Neural cell (in vitro differentiated cells): ENCODE results near the gene CTDSP2. TPM values are rescaled to one million over a fixed set of nuclear protein-coding genes. Genes with fewer than 3 reads are reported as not detected.

ENCODE experiments used
- H2AFZ ChIP-seq: fragments of 200-600, 300-800 bp; sonication (generic), shearing (Covaris generic); 2 replicates; pipeline ENCODE4 v1.6.0; 2014; ENCODE audit warnings: low read depth, mild to moderate bottlenecking, antibody characterized with exemption, low read length, moderate library complexity
- H3F3A ChIP-seq: fragments of 200-600 bp; shearing (Covaris generic); 2 replicates; pipeline ENCODE4 v1.6.1; 2016; ENCODE audit warnings: mild to moderate bottlenecking, moderate library complexity, mixed read lengths, antibody characterized with exemption, low read length; ENCODE audit not compliant: insufficient read depth, poor library complexity, severe bottlenecking
- H3K27ac ChIP-seq: fragments of 200-600, 300-800 bp; sonication (generic), shearing (Covaris generic); 2 replicates; pipeline ENCODE4 v1.5.1; 2014; ENCODE audit warnings: mild to moderate bottlenecking, low read length, moderate library complexity
- H3K27me3 ChIP-seq: fragments of 300-800, 200-600 bp; sonication (generic), shearing (Covaris generic); 2 replicates; pipeline ENCODE4 v1.6.0; 2014; ENCODE audit warnings: mild to moderate bottlenecking, low read depth, low read length, moderate library complexity; ENCODE audit not compliant: insufficient read depth
- H3K36me3 ChIP-seq: fragments of 300-800, 200-600 bp; sonication (generic), shearing (Covaris generic); 2 replicates; pipeline ENCODE4 v1.5.1; 2014; ENCODE audit warnings: mild to moderate bottlenecking, antibody characterized with exemption, low read length, moderate library complexity; ENCODE audit not compliant: insufficient read depth
- H3K4me2 ChIP-seq: fragments of 300-800, 200-600 bp; sonication (generic), shearing (Covaris generic); 2 replicates; pipeline ENCODE4 v1.6.0; 2014; ENCODE audit warnings: mild to moderate bottlenecking, low read length
- H3K4me3 ChIP-seq: fragments of 300-800, 200-600 bp; sonication (generic), shearing (Covaris generic); 2 replicates; pipeline ENCODE4 v1.5.1; 2014; ENCODE audit warnings: mild to moderate bottlenecking, low read length, moderate library complexity
- H3K79me2 ChIP-seq: fragments of 200-600 bp; shearing (Covaris generic); replicated peaks from 2 replicates; pipeline ENCODE4 v1.6.0; 2014; ENCODE audit warnings: mild to moderate bottlenecking, low read length, moderate library complexity; ENCODE audit not compliant: insufficient read depth
- H3K9ac ChIP-seq: fragments of 300-800, 200-600 bp; sonication (generic), shearing (Covaris generic); 2 replicates; pipeline ENCODE4 v1.6.1; 2016; ENCODE audit warnings: mild to moderate bottlenecking, low read length, mixed read lengths
- H3K9me2 ChIP-seq: fragments of 200-600 bp; shearing (Covaris generic); 2 replicates; pipeline ENCODE4 v1.6.1; 2016; ENCODE audit warnings: mild to moderate bottlenecking, low read length, mixed read lengths; ENCODE audit not compliant: insufficient read depth
- H3K9me3 ChIP-seq: fragments of 200-600, 300-800 bp; sonication (generic), shearing (Covaris generic); 2 replicates; pipeline ENCODE4 v1.6.1; 2016; ENCODE audit warnings: mild to moderate bottlenecking, mixed run types, low read length, moderate library complexity, mixed read lengths
- H4K20me1 ChIP-seq: fragments of 200-600 bp; shearing (Covaris generic); 2 replicates; pipeline ENCODE4 v1.6.1; 2016; ENCODE audit warnings: mild to moderate bottlenecking, mixed run types; ENCODE audit not compliant: insufficient read depth
- EP300 ChIP-seq: fragments of 450-650 bp; conservative IDR thresholded peaks from 2 replicates; pipeline ENCODE4 v1.6.1; 2014; ENCODE audit warnings: antibody characterized with exemption, mild to moderate bottlenecking, moderate library complexity; ENCODE audit not compliant: poor library complexity, severe bottlenecking
- EZH2 ChIP-seq: fragments of 200-600, 300-800 bp; shearing (Covaris generic), sonication (generic); IDR thresholded peaks from 2 replicates; pipeline ENCODE4 v1.6.1; 2014; ENCODE audit warnings: antibody characterized with exemption, low read length, borderline replicate concordance, mild to moderate bottlenecking; ENCODE audit not compliant: insufficient read depth, poor library complexity, severe bottlenecking
- MXI1 ChIP-seq: fragments of 450-650 bp; conservative IDR thresholded peaks from 2 replicates; pipeline ENCODE4 v1.6.1; 2014; ENCODE audit warnings: antibody characterized with exemption, mild to moderate bottlenecking; ENCODE audit not compliant: poor library complexity, severe bottlenecking
- POLR2AphosphoS5 ChIP-seq: IDR thresholded peaks from 2 replicates; pipeline ENCODE4 v1.6.1; 2012
- RAD21 ChIP-seq: fragments of 450-650 bp; conservative IDR thresholded peaks from 2 replicates; pipeline ENCODE4 v1.6.1; 2014; ENCODE audit warnings: antibody characterized with exemption, mild to moderate bottlenecking, moderate library complexity
- SMC3 ChIP-seq: fragments of 450-650 bp; conservative IDR thresholded peaks from 2 replicates; pipeline ENCODE4 v1.6.1; 2014; ENCODE audit warnings: antibody characterized with exemption, mild to moderate bottlenecking, moderate library complexity; ENCODE audit not compliant: poor library complexity
- TAF1 ChIP-seq: IDR thresholded peaks from 2 replicates; pipeline ENCODE4 v1.6.1; 2012; ENCODE audit warnings: low read depth
- polyA plus RNA-seq: library from polyadenylated mRNA; depleted of rRNA; stranded (reverse); fragments of >200 nt; gene quantifications from 2 replicates; pipeline ENCODE4 v1.2.3, GENCODE V29; 2014
- TF ChIP-seq, protein P1 (sequence below): fragments of 450-650 bp; IDR thresholded peaks from 2 replicates; pipeline ENCODE4 v1.5.1; 2014; ENCODE audit warnings: antibody characterized with exemption, mild to moderate bottlenecking, moderate library complexity; ENCODE audit not compliant: poor library complexity, severe bottlenecking
- TF ChIP-seq, protein P2 (sequence below): IDR thresholded peaks from 2 replicates; pipeline ENCODE4 v1.6.1; 2012; ENCODE audit warnings: borderline replicate concordance

The CTDSP2 gene
- polyA plus RNA-seq, 1 donor from 2014 or later: 23.6 TPM

GRCh38 chr12:57803319-57803893 is 43.1 kb downstream of the CTDSP2 start:
- Histone ChIP-seq H2AFZ (no peak overlapping the region), H3K36me3 (no peaks in the 10 kb centered on the region), H3F3A (no peaks in the 10 kb centered on the region), H4K20me1 (no peaks in the 10 kb centered on the region), H3K9ac (no peak overlapping the region), H3K9me2 (no peaks in the 10 kb centered on the region), H3K4me3 (no peak overlapping the region), H3K79me2 (no peaks in the 10 kb centered on the region), H3K4me2 (no peak overlapping the region), H3K27ac (no peak overlapping the region), H3K9me3 (no peaks in the 10 kb centered on the region), H3K27me3 (no peaks in the 10 kb centered on the region)
- TF ChIP-seq TAF1: no peak
- TF ChIP-seq, protein P1, sequence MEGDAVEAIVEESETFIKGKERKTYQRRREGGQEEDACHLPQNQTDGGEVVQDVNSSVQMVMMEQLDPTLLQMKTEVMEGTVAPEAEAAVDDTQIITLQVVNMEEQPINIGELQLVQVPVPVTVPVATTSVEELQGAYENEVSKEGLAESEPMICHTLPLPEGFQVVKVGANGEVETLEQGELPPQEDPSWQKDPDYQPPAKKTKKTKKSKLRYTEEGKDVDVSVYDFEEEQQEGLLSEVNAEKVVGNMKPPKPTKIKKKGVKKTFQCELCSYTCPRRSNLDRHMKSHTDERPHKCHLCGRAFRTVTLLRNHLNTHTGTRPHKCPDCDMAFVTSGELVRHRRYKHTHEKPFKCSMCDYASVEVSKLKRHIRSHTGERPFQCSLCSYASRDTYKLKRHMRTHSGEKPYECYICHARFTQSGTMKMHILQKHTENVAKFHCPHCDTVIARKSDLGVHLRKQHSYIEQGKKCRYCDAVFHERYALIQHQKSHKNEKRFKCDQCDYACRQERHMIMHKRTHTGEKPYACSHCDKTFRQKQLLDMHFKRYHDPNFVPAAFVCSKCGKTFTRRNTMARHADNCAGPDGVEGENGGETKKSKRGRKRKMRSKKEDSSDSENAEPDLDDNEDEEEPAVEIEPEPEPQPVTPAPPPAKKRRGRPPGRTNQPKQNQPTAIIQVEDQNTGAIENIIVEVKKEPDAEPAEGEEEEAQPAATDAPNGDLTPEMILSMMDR: peak; percentile 66
- TF ChIP-seq EP300: no peak
- TF ChIP-seq SMC3: peak; percentile 77
- TF ChIP-seq, protein P2, sequence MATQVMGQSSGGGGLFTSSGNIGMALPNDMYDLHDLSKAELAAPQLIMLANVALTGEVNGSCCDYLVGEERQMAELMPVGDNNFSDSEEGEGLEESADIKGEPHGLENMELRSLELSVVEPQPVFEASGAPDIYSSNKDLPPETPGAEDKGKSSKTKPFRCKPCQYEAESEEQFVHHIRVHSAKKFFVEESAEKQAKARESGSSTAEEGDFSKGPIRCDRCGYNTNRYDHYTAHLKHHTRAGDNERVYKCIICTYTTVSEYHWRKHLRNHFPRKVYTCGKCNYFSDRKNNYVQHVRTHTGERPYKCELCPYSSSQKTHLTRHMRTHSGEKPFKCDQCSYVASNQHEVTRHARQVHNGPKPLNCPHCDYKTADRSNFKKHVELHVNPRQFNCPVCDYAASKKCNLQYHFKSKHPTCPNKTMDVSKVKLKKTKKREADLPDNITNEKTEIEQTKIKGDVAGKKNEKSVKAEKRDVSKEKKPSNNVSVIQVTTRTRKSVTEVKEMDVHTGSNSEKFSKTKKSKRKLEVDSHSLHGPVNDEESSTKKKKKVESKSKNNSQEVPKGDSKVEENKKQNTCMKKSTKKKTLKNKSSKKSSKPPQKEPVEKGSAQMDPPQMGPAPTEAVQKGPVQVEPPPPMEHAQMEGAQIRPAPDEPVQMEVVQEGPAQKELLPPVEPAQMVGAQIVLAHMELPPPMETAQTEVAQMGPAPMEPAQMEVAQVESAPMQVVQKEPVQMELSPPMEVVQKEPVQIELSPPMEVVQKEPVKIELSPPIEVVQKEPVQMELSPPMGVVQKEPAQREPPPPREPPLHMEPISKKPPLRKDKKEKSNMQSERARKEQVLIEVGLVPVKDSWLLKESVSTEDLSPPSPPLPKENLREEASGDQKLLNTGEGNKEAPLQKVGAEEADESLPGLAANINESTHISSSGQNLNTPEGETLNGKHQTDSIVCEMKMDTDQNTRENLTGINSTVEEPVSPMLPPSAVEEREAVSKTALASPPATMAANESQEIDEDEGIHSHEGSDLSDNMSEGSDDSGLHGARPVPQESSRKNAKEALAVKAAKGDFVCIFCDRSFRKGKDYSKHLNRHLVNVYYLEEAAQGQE: no peak
- no peak for TF ChIP-seq POLR2AphosphoS5
- TF ChIP-seq EZH2: no peak
- peak; percentile 57 for TF ChIP-seq RAD21
- no peak for TF ChIP-seq MXI1

GRCh38 chr12:57802607-57803006 is 43.9 kb downstream of the CTDSP2 start:
- Histone ChIP-seq H2AFZ (no peak overlapping the region), H3K9me2 (no peaks in the 10 kb centered on the region), H3K79me2 (no peaks in the 10 kb centered on the region), H3K4me2 (no peak overlapping the region), H3K27ac (no peak overlapping the region), H3K36me3 (no peaks in the 10 kb centered on the region), H3K9ac (no peak overlapping the region), H3K4me3 (no peak overlapping the region), H3F3A (no peaks in the 10 kb centered on the region), H3K27me3 (no peaks in the 10 kb centered on the region), H4K20me1 (no peaks in the 10 kb centered on the region), H3K9me3 (no peaks in the 10 kb centered on the region)
- TF ChIP-seq, protein P1: no peak
- no peak for TF ChIP-seq MXI1
- TF ChIP-seq SMC3: no peak
- no peak for TF ChIP-seq POLR2AphosphoS5
- TF ChIP-seq, protein P2: no peak
- no peak for TF ChIP-seq EP300
- no peak for TF ChIP-seq TAF1
- TF ChIP-seq RAD21: no peak
- TF ChIP-seq EZH2: no peak
